Prostate gland (tissue), 2 donors: Measurements from ENCODE around the gene CR1.

Source experiments
- POLR2AphosphoS5 ChIP-seq: sonication (generic); formaldehyde crosslinking; IDR thresholded peaks from one replicate; pipeline ENCODE4 v1.6.1; 2017; ENCODE audit warnings: antibody characterized with exemption
- TF ChIP-seq, protein P1 (sequence below), 4 experiments: fragments of 200-600 bp in 2 of 4; fragments of 450-650 bp in 2 of 4; sonication (generic) in 2 of 4; IDR thresholded peaks; 1 replicate in 3 of 4; 2 replicates in 1 of 4; pipeline ENCODE4 v1.5.1; 2016 to 2019; ENCODE audit warnings: antibody characterized with exemption in 4 of 4, mild to moderate bottlenecking in 2 of 4, moderate library complexity in 2 of 4

- TF ChIP-seq POLR2AphosphoS5: no peak
- TF ChIP-seq, protein P1, sequence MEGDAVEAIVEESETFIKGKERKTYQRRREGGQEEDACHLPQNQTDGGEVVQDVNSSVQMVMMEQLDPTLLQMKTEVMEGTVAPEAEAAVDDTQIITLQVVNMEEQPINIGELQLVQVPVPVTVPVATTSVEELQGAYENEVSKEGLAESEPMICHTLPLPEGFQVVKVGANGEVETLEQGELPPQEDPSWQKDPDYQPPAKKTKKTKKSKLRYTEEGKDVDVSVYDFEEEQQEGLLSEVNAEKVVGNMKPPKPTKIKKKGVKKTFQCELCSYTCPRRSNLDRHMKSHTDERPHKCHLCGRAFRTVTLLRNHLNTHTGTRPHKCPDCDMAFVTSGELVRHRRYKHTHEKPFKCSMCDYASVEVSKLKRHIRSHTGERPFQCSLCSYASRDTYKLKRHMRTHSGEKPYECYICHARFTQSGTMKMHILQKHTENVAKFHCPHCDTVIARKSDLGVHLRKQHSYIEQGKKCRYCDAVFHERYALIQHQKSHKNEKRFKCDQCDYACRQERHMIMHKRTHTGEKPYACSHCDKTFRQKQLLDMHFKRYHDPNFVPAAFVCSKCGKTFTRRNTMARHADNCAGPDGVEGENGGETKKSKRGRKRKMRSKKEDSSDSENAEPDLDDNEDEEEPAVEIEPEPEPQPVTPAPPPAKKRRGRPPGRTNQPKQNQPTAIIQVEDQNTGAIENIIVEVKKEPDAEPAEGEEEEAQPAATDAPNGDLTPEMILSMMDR (IDR thresholded peaks at IDR 0.05): no peak
These were observed 14.5 kb downstream of the CR1 start for GRCh38 chr1:207510444-207510843.
